HG03175 (cell line): ENCODE data around the gene FRAS1.
A peak's percentile ranks its signal among the peaks of the same experiment; 100 is the strongest.
"Not testable (repeated sequence)": the region's sequence is repeated elsewhere in the genome, so short reads cannot be mapped to it uniquely, and the experiment has no call there.

ENCODE experiments used
- ATAC-seq: cut with Tn5 transposase; IDR thresholded peaks from one replicate; pipeline ENCODE4 v1.9.1; 2021; ENCODE audit warnings: mild to moderate bottlenecking, moderate library complexity; ENCODE audit not compliant: unreplicated experiment

The FRAS1 gene

DNA sequence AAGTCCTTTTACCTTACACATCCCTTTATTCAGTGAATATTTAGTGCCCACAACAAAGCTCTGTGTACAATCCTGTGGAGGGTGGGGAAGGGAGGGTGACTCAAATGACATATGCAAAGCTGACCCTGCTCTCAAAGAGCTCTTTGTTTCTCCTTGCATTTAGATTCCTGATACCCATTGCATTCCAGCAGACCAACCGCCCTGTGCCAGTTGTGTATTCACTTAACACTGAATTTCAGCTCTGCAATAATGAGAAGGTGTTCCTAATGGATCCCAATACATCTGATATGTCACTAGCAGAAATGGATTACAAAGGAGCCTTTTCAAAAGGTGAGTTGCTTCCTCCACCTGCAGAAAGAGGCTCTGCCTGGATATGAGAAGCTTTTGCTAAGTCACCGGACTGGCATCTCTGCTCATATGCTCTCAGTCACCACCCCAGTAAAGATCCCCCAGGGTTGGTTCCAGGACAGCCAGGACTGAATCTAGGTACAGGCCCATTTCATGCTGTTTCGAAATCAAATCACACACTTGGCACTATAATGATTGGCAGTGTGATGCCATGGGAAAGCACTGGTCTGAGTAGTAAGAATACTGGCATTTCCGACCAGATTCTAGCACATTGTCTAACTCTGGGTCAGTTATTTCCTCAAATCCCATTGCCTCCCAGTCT, 477.3 kb downstream of the FRAS1 start:
- ATAC-seq, result no peak

- ATAC-seq, result no peak
Observed at GRCh38 chr4:78542373-78542772, 485.2 kb downstream of the FRAS1 start.

DNA sequence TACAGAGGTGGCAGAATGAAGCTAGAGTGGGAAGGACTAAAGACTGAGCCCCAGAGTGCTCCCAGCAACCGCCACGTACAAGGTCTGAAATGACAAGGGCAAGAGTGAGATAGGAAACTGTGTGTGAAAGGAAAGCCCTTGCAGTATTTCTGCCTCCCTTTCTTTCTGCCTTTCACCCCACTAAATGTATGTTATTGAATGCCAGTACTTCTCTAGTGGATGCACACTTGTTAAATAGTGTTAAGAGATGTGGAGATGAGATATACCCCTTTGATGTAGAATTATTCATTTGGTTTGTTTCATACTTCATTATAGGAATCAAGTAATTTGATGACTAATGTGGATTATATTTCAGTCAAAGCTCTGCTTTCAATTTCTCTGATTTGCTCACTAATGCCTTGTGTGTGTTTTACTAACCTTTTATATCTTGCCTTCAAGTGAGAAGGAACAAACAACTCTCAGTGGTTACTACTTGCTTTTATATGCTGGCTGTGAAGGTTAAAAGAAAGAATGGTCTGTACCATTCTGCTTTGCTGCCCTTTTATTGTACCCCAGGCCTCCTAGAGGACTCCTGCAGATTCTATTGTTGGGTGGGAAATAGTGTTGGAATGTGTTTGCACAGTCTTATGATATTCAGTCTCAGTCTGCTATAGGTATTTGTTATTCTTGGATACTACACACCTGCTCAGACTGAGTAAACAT, 486.5 kb downstream of the FRAS1 start:
- ATAC-seq, result no peak

GRCh38 chr4:78544678-78545077, 487.6 kb downstream of the FRAS1 start:
- no peak for ATAC-seq

DNA sequence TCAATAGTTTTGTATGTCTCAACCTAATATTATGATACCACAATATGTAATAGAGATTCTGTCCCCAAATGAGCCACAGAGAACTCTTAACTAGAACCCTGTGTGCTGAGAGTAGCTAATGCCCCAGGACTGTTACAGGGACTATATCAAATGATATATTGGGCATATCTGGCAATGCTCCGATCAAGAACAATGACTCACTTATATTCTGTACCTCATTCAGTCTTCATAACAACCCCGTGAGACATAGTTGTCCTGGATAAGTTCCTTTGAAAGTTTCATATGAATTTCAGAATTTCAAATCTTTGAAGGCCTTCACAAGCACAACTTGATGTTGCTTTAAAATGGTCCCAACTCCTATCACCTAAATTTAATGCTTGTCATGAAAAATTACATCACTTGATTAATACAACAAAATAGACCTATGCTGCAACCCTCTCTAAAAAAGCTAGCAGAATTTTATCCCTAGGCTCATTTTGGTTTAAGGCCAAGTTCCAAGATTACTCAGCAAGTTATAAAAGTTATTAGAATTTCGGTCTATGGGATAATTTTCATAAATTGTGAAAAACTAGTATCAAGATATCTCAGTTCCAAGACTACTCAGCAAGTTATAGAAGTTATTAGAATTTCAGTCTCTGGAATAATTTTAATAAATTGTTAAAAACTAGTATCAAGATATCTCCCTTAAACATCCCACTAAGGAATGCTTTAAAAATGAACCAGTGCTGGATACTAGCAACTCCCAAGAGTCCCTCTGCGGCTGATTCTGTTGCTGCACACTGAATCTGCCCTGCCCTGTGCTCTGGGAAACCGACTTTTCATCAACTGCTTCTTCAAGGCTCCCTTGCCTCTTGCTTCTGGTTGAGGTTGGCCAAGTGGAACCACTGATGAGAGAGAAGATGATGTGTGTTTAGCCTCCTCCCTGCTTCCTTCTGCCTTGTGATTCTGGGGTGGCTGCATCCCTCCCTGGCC, 488.4 kb downstream of the FRAS1 start:
- no peak for ATAC-seq

DNA sequence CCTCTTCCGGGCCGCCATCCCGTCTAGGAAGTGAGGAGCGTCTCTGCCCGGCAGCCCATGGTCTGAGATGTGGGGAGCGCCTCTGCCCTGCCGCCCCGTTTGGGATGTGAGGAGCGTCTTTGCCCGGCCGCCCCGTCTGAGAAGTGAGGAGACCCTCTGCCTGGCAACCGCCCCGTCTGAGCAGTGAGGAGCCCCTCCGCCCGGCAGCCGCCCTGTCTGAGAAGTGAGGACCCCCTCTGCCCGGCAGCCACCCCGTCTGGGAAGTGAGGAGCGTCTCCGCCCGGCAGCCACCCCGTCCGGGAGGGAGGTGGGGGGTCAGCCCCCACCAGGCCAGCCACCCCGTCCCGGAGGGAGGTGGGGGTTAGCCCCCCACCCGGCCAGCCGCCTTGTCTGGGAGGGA, 490.8 kb downstream of the FRAS1 start:
- ATAC-seq, result not testable (repeated sequence)

GRCh38 chr4:78548889-78549288, 491.8 kb downstream of the FRAS1 start:
- ATAC-seq, result not testable (repeated sequence)

- peak; percentile 68 for ATAC-seq
Observed at GRCh38 chr4:78551420-78552351, 494.6 kb downstream of the FRAS1 start, which contains the start of gene ANXA3. Gene ANXA3 (plus strand): TSS chr4:78551770. CDS start chr4:78554474, 2,704 bp downstream.

DNA sequence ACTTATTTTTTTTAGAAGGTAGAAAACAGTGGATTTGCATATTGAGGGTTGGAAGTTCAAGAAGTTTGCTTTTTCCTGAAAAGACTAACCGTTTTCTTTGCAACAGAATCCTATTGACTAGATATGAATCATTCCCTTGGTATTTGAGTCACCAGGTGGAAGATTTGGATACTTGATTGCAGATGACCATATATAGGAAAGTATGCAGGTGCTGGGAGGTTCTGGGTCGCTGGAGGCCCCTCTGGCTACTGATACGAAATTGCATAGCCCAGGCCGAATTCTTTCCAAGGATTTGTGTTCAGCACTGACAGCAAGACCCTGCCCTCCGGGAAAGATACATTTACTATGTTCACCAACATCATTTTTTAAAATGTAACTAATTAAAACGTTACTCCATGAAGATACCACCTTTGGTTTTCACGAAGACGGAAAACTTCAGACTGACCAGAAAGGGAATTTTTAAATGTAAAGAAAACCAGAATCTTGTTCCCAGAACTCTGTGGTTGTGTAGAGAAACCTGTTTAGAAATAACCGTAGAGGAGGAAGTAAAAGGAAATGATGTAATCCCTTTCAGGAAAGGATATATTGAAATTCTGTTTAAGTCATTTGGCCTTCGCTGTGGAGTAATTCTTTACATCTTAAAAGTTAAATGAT, 495.4 kb downstream of the FRAS1 start:
- no peak for ATAC-seq

DNA sequence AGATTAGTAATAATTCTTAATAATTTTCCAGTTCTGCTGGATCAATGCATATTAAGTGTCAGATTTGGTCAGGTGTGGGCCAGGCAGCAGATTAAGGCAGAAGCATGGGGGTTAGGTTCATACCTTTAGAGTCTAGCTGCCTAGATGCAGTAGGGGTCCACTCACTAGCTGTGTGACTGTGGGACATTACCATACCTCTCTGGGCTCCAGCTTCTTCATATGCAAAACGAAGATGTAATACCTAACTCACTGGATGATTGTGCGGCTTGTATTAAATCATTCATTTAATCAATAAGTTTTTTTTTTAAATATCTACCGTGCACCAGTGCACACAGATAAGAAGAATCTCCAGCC, 495.9 kb downstream of the FRAS1 start:
- no peak for ATAC-seq

GRCh38 chr4:78553529-78554060, 496.5 kb downstream of the FRAS1 start:
- ATAC-seq, result no peak

GRCh38 chr4:78556665-78557064, 499.5 kb downstream of the FRAS1 start:
- ATAC-seq, result no peak

DNA sequence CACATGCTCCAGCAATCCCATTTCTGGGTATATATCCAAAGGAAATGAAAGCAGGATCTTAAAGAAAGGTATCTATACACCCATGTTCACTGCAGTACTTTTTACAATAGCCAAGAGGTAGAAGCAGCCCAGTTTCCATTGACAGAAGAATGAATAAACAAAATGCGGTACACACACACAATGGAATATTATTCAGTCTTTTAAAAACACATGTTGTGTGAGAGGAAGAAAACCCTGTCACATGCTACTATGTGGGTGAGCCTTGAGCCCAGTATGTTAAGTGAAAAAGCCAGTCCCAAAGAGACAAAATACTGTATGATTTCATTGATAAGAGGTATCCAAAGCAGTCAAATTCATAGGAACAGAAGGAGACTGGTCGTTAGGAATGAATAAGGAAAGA, 500.7 kb downstream of the FRAS1 start:
- ATAC-seq, result no peak

DNA sequence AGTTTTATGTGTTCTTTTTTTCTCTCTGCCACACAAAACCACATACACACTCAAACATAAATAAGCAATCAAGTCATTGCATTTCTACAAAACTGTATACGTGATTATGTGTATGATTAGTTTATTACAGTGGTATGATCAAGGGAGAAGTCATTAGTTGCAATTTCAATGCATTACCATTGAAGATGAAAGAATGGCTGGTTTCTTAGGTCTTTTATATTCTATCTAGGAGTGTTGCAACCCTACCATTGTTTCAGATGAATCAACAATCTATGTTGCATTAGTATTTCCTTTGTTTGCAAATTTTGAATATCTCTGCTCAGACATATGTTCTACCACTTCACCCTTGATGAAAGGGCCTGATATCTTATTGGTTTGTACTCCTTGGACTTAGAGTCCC, 501.3 kb downstream of the FRAS1 start:
- no peak for ATAC-seq

DNA sequence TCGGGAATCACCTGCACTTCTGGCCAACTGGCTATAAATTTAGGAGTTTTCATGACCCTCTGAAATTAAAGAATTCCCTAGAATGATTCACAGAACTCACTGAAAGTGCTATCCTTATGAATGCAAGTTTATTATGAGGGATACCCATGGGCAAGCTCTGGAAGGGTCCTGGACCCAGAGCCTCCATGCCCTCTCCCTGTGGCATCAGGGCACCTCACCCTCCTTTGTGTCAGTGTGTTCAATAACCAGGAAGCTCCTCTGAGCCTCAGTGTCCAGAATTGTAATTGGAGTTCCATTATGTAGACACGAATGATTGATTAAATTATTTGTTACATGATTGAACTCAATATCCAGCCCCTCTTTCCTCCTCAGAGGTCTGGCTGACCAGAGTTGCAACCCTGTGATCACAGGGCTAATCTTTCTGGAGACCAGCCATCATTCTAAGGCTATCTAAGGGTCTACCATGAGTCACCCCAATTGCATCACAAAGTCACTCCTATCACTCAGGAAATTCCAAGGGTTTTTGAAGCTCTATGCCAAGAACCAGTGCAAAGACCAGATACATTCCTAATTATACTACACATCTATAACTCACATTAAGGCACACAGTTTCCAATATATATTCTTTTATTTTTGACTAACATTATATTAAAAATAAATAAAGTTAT, 503.3 kb downstream of the FRAS1 start:
- no peak for ATAC-seq

DNA sequence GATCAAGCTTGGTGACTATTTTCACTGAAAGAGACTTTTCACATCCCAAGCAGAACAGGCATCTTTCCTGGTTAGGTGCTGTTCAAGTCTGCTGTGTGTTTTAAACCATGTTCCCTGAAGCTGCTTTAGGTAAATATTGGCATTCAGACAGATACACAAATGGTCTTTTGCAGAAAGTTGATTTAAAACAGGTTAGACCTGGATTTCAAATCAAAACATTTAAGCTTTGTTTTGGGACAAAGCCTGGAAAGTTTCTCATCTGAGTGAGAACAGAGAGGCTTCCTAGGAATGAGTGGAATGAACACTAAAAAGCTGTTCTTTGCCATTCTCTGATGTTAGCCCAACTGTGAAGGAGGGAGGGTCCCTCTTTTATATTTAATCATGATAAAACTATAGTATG, 504.6 kb downstream of the FRAS1 start:
- no peak for ATAC-seq

GRCh38 chr4:78562687-78563086, 505.6 kb downstream of the FRAS1 start:
- ATAC-seq, result no peak

DNA sequence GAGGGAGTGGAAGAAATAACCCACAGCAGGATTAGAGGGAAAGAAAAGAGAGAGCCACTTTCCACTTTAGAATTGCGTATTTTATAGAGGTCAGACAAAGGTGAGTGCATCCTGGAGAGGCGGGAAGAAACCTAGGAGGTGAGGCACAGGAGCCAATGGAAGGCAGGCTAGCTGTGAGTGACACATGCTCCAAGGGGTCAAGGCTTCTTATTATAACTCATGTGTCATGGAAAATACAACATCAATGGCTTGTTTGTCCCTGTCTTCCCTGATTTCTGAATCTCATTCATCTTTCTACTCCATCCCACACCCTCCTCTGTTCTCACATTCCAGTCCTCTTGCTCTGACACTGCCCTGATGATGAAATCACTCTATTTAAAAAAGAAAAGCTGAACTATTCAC, 508.8 kb downstream of the FRAS1 start:
- no peak for ATAC-seq

DNA sequence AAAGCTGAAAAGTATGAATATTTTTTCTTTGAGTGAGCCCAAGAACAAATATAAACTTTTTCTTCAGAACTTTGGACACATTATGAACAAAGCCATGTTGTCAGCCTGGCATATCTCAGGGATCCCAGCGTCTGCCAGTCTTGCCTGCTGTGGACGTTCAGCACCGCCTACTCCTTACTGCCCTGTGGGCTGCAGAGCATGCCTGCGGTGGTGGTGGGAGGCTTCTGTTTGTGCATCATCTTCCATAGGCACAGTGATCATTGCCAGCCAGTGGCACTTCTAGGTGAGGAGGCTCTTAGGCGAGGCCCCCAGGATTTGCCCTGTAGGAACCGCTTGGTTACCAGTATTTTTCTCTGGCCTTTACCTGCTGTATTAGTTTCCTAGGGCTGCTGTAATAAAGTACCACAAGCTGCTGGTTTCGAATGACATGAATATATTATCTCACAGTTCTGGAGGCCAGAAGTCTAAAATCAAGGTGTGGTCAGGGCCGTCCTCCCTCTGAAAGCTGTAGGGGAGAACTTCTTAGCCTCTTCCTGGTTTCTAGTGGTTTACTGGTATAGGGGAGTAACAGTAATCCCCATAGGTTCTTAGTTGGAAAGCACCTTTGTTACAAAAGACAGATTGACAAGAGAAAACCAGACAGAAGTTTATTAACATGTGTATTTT, 509.8 kb downstream of the FRAS1 start:
- ATAC-seq, result peak; percentile 49
